HCT116 (cell line): ENCODE measurements around the gene RNF151.

Source experiments
- ATF3 ChIP-seq: IDR thresholded peaks from 2 replicates; pipeline ENCODE4 v1.6.1; 2012
- CEBPB ChIP-seq: IDR thresholded peaks from 2 replicates; pipeline ENCODE4 v1.6.1; 2012; ENCODE audit warnings: low read depth
- CTCF ChIP-seq, 3 experiments: fragments of 200-600 bp in 1 of 3; sonication (generic) in 1 of 3; IDR thresholded peaks in 2 of 3; conservative IDR thresholded peaks in 1 of 3; 2 replicates each; pipeline ENCODE4 v1.5.1; 2012 to 2017; ENCODE audit warnings: low read depth in 2 of 3, low read length in 2 of 3, antibody characterized with exemption in 1 of 3, borderline replicate concordance in 1 of 3, control low read depth in 1 of 3, mild to moderate bottlenecking in 1 of 3, mixed read lengths in 1 of 3, mixed run types in 1 of 3, moderate library complexity in 1 of 3; ENCODE audit not compliant: insufficient read depth in 1 of 3
- EZH2 ChIP-seq: fragments of 200-600 bp; sonication (generic); IDR thresholded peaks from 2 replicates; pipeline ENCODE4 v1.6.1; 2017; ENCODE audit warnings: antibody characterized with exemption, mixed run types
- EZH2phosphoT487 ChIP-seq: fragments of 200-600 bp; IDR thresholded peaks from 2 replicates; pipeline ENCODE4 v1.6.1; 2018; ENCODE audit warnings: antibody characterized with exemption, borderline replicate concordance
- JUND ChIP-seq: IDR thresholded peaks from 2 replicates; pipeline ENCODE4 v1.6.1; 2012
- POLR2A ChIP-seq: IDR thresholded peaks from 2 replicates; pipeline ENCODE4 v1.7.0; 2011; ENCODE audit warnings: borderline replicate concordance; ENCODE audit not compliant: insufficient read depth, insufficient read length; ENCODE audit errors: extremely low read depth
- SIN3A ChIP-seq: IDR thresholded peaks from 2 replicates; pipeline ENCODE4 v1.6.1; 2012; ENCODE audit warnings: low read depth
- SP1 ChIP-seq: IDR thresholded peaks from 2 replicates; pipeline ENCODE4 v1.6.1; 2012; ENCODE audit warnings: low read depth
- SRF ChIP-seq: IDR thresholded peaks from 2 replicates; pipeline ENCODE4 v1.6.1; 2012; ENCODE audit warnings: low read depth
- TCF7L2 ChIP-seq: IDR thresholded peaks from 2 replicates; pipeline ENCODE4 v1.7.0; 2011; ENCODE audit warnings: borderline replicate concordance, inconsistent platforms; ENCODE audit not compliant: insufficient read depth, insufficient read length; ENCODE audit errors: extremely low read depth
- ZBTB33 ChIP-seq: IDR thresholded peaks from 2 replicates; pipeline ENCODE4 v1.6.1; 2011; ENCODE audit warnings: mild to moderate bottlenecking, low read length, moderate library complexity; ENCODE audit not compliant: insufficient replicate concordance; ENCODE audit errors: extremely low read depth
- ZFX ChIP-seq: fragments of 450-650 bp; IDR thresholded peaks from 2 replicates; pipeline ENCODE4 v1.6.1; 2017

- TF ChIP-seq SIN3A (no peak), POLR2A (no peak), EZH2 (no peak), CTCF (IDR thresholded peaks at IDR 0.05 in 2 of 3, conservative IDR thresholded peaks at IDR 0.05 in 1 of 3; ENCODE audit: borderline replicate concordance in 1 of 3, insufficient read depth in 1 of 3, low read depth in 2 of 3, low read length in 2 of 3) (no peak), CEBPB (no peak), SRF (no peak), ZFX (no peak), TCF7L2 (no peak), ZBTB33 (no peak), JUND (no peak), SP1 (no peak), EZH2phosphoT487 (no peak), ATF3 (no peak)
These were observed 7.8 kb downstream of the RNF151 start for GRCh38 chr16:1974157-1975070.
